A549 (cell line): ENCODE results near the gene FCRL1. TPM values are rescaled to one million over a fixed set of nuclear protein-coding genes. Genes with fewer than 3 reads are reported as not detected.

Experiments used
- ATAC-seq, 2 experiments: fragments of 200-7000 bp in 1 of 2; fragments of >200 bp in 1 of 2; cut with Nextera tagmentation in 1 of 2; cut with Tn5 transposase in 1 of 2; 3 replicates each; pipeline versions ENCODE4 v1.8.0 to v1.9.1; 2018 to 2020; ENCODE audit warnings: mild to moderate bottlenecking in 1 of 2, moderate library complexity in 1 of 2
- CTCF ChIA-PET: fragments of 300-600 bp; sonication (Branson Sonifier 250); formaldehyde crosslinking; extraction: SDS; loops from one replicate; lab custom pipeline; 2021; ENCODE audit warnings: antibody characterized with exemption, inconsistent platforms; lab: Yijun Ruan, JAX
- POLR2A ChIA-PET: fragments of 350-600 bp; formaldehyde crosslinking; extraction: SDS; loops from one replicate; lab custom pipeline; 2021; ENCODE audit warnings: antibody characterized with exemption, inconsistent platforms; lab: Yijun Ruan, JAX
- DNase-seq, 2 experiments: peaks; one replicate each; pipeline versions ENCODE4 v3.0.0 to v3.0.0-alpha.2; 2011 to 2016; ENCODE audit warnings: low read depth in 1 of 2, low spot score in 1 of 2
- FAIRE-seq: peaks from 2 replicates; lab custom pipeline; 2011; peaks lifted over from hg19 to GRCh38; lab: Jason Lieb, UNC
- H3K27ac ChIP-seq, 2 experiments: fragments of >200 bp; sonication (Bioruptor Twin); formaldehyde crosslinking; 3 replicates each; pipeline ENCODE4 v1.5.1; 2016 to 2017
- H3K4me1 ChIP-seq: fragments of >200 bp; sonication (Bioruptor Twin); formaldehyde crosslinking; 3 replicates; pipeline ENCODE4 v1.6.1; 2016
- H3K4me2 ChIP-seq: fragments of >200 bp; sonication (Bioruptor Twin); formaldehyde crosslinking; 3 replicates; pipeline ENCODE4 v1.6.1; 2016
- H3K4me3 ChIP-seq: fragments of >200 bp; sonication (Bioruptor Twin); formaldehyde crosslinking; 3 replicates; pipeline ENCODE4 v1.5.1; 2016
- H3K9me3 ChIP-seq: fragments of >200 bp; sonication (Bioruptor Twin); formaldehyde crosslinking; 3 replicates; pipeline ENCODE4 v1.6.1; 2016
- CBX8 ChIP-seq: fragments of 200-600 bp; sonication (generic); IDR thresholded peaks from 2 replicates; pipeline ENCODE4 v1.6.1; 2016
- CEBPB ChIP-seq, 2 experiments: fragments of >200 bp in 1 of 2; sonication (Bioruptor Twin) in 1 of 2; formaldehyde crosslinking in 1 of 2; IDR thresholded peaks; 2 replicates each; pipeline ENCODE4 v1.6.1; 2012 to 2016
- EHF ChIP-seq: fragments of 250-450 bp; sonication (Bioruptor Pico); IDR thresholded peaks from 2 replicates; pipeline ENCODE4 v1.5.0; 2020; ENCODE audit warnings: mild to moderate bottlenecking
- EHMT2 ChIP-seq: fragments of 200-600 bp; sonication (generic); IDR thresholded peaks from 2 replicates; pipeline ENCODE4 v1.6.1; 2016; ENCODE audit warnings: antibody characterized with exemption, low read depth, mild to moderate bottlenecking, moderate library complexity
- GATA3 ChIP-seq: IDR thresholded peaks from 2 replicates; pipeline ENCODE4 v1.6.1; 2012; ENCODE audit warnings: borderline replicate concordance
- HDAC2 ChIP-seq: fragments of 200-600 bp; sonication (generic); IDR thresholded peaks from 2 replicates; pipeline ENCODE4 v1.6.1; 2016
- JUN ChIP-seq, 2 experiments: fragments of >200 bp; sonication (Bioruptor Twin); formaldehyde crosslinking; IDR thresholded peaks; 2 replicates in 1 of 2; 3 replicates in 1 of 2; pipeline ENCODE4 v1.6.1; 2016 to 2017
- JUNB ChIP-seq: fragments of >200 bp; sonication (Bioruptor Twin); formaldehyde crosslinking; IDR thresholded peaks from 2 replicates; pipeline ENCODE4 v1.6.1; 2016
- KDM5A ChIP-seq: fragments of 200-600 bp; sonication (generic); IDR thresholded peaks from 2 replicates; pipeline ENCODE4 v1.6.1; 2016; ENCODE audit warnings: antibody characterized with exemption, mild to moderate bottlenecking
- MAFK ChIP-seq: fragments of 450-650 bp; IDR thresholded peaks from 2 replicates; pipeline ENCODE4 v1.6.1; 2014; ENCODE audit not compliant: partially characterized antibody
- MYC ChIP-seq: IDR thresholded peaks from 2 replicates; pipeline ENCODE4 v1.6.1; 2012; ENCODE audit warnings: mild to moderate bottlenecking, inconsistent platforms, low read length, improper control_type of control experiment, borderline replicate concordance
- NFE2L2 ChIP-seq: fragments of 150-350 bp; conservative IDR thresholded peaks from 2 replicates; pipeline ENCODE4 v1.6.1; 2014; ENCODE audit warnings: low read length
- NPAS2 ChIP-seq: fragments of 250-450 bp; sonication (Bioruptor Pico); IDR thresholded peaks from 2 replicates; pipeline ENCODE4 v1.8.0; 2022; ENCODE audit warnings: mild to moderate bottlenecking, moderate library complexity, borderline replicate concordance
- POLR2A ChIP-seq: IDR thresholded peaks from 2 replicates; pipeline ENCODE4 v1.6.1; 2012; ENCODE audit warnings: mild to moderate bottlenecking, low read length
- POLR2AphosphoS2 ChIP-seq: conservative IDR thresholded peaks from 2 replicates; pipeline ENCODE4 v1.6.1; 2012; ENCODE audit warnings: low read length, improper control_type of control experiment, inconsistent platforms
- RAD21 ChIP-seq, 2 experiments: fragments of >200 bp in 1 of 2; sonication (Bioruptor Twin) in 1 of 2; formaldehyde crosslinking in 1 of 2; IDR thresholded peaks in 1 of 2; conservative IDR thresholded peaks in 1 of 2; 2 replicates in 1 of 2; 3 replicates in 1 of 2; pipeline ENCODE4 v1.6.1; 2012 to 2018; ENCODE audit warnings: inconsistent platforms in 1 of 2
- RFX5 ChIP-seq: fragments of 450-650 bp; IDR thresholded peaks from 2 replicates; pipeline ENCODE4 v1.7.1; 2014; ENCODE audit warnings: antibody characterized with exemption, mild to moderate bottlenecking, moderate library complexity
- RNF2 ChIP-seq: fragments of 200-600 bp; sonication (generic); IDR thresholded peaks from 2 replicates; pipeline ENCODE4 v1.6.1; 2016; ENCODE audit warnings: low read depth, mild to moderate bottlenecking, antibody characterized with exemption, moderate library complexity, borderline replicate concordance
- ZC3H11A ChIP-seq: fragments of 450-650 bp; IDR thresholded peaks from 2 replicates; pipeline ENCODE4 v1.6.1; 2014; ENCODE audit warnings: antibody characterized with exemption, mild to moderate bottlenecking
- ZFP36 ChIP-seq: fragments of 450-650 bp; IDR thresholded peaks from 2 replicates; pipeline ENCODE4 v1.6.1; 2014; ENCODE audit warnings: borderline replicate concordance; ENCODE audit not compliant: partially characterized antibody
- WGBS: methylation state at CpG from one replicate; pipeline ENCODE4 v1.1.6; 2017; ENCODE audit errors: missing lambda C conversion rate; 5-methylcytosine and 5-hydroxymethylcytosine counted together
- polyA plus RNA-seq, 4 experiments: library from polyadenylated mRNA; depleted of rRNA in 3 of 4; stranded (reverse); fragments of >200 nt; fragmentation: RNase III in 1 of 4; extraction: RNeasy Plus Mini Kit Qiagen cat#74134 plus additional on column Dnase treatment in 1 of 4; gene quantifications; 2 replicates in 3 of 4; 3 replicates in 1 of 4; pipeline ENCODE4 v1.2.3, GENCODE V29; 2011 to 2017
- TF ChIP-seq, protein P1 (sequence below): fragments of 450-650 bp; IDR thresholded peaks from 2 replicates; pipeline ENCODE4 v1.6.1; 2014; ENCODE audit warnings: antibody characterized with exemption
- TF ChIP-seq, protein P2 (sequence below): fragments of >200 bp; sonication (Bioruptor Twin); formaldehyde crosslinking; IDR thresholded peaks from 3 replicates; pipeline ENCODE4 v1.6.1; 2016
- TF ChIP-seq, protein P3 (sequence below): fragments of >200 bp; sonication (Bioruptor Twin); formaldehyde crosslinking; IDR thresholded peaks from 3 replicates; pipeline ENCODE4 v1.5.1; 2016
- TF ChIP-seq, protein P4 (sequence below): IDR thresholded peaks from 2 replicates; pipeline ENCODE4 v1.6.1; 2012

Gene FCRL1
- polyA plus RNA-seq, 2 of the 4 experiments (the other 2 are of a cell fraction): not detected

DNA sequence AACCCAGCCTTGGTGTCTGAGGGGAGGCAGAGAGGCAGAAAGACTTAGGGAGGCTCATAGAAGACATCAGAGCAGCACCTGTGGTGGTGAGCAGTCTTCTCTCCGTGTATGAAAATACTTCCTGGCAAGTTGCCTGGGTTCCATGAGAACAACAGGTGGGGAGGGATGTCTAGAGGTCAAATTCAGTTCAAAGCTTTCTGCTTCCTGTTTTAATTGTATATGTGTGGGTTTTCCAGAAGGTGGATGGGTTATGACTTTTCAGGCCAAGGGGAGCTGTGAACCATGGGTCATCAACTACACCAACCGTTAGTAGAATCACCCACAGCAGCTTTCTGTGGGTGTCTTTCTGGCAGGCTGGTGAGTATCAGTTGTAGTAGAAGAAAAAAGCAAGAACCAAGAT, 38.9 kb downstream of the FCRL1 start (continued):
- TF ChIP-seq RFX5: no peak

DNA sequence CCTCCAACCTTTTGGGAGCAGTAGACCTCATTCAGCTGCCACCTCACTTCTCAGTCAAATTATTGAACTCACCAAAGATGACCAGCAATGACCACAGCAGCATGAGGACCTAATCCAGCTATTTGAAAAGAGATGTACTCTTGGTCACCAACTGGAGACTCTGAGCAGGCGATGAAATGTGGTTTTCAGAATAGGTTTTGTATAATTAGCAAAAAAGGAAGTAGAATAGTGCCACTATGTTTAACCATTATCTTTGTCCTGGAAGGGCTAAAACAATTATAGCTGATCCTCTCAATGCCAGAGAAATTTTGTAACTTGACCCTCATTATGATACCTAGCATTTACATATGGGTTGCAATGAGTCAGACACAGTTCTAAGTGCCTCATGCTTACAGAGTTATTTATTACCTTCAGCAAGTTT, 42.9 kb downstream of the FCRL1 start, which contains the start of gene FCRL2:
Gene FCRL2 (minus strand): TSS at position 162 of the 421 bp plus-strand sequence. CDS start 59 bp downstream, at position 103.
- FAIRE-seq (no peak), ATAC-seq (no peak), DNase-seq (no peak)
- Histone ChIP-seq H3K4me2 (no peak within 1 kb of the TSS), H3K9me3 (no peaks in the 10 kb centered on the region), H3K4me3 (no peak within 1 kb of the TSS), H3K27ac (no peak within 1 kb of the TSS), H3K4me1 (no peaks in the 10 kb centered on the region)
- ChIA-PET POLR2A (no interaction called here), CTCF (no interaction called here)
- TF ChIP-seq MAFK (no peak), RFX5 (no peak), ZC3H11A (no peak), EHMT2 (no peak), RNF2 (no peak), HDAC2 (no peak), ZFP36 (no peak), RAD21 (conservative IDR thresholded peaks at IDR 0.05 in 1 of 2, IDR thresholded peaks at IDR 0.05 in 1 of 2) (no peak), JUN (IDR thresholded peaks at IDR 0.05) (no peak), POLR2A (no peak), EHF (CRISPR knock-in tag) (no peak)
- 4% methylated on average over 1 of the region's 1 CpG for WGBS

DNA sequence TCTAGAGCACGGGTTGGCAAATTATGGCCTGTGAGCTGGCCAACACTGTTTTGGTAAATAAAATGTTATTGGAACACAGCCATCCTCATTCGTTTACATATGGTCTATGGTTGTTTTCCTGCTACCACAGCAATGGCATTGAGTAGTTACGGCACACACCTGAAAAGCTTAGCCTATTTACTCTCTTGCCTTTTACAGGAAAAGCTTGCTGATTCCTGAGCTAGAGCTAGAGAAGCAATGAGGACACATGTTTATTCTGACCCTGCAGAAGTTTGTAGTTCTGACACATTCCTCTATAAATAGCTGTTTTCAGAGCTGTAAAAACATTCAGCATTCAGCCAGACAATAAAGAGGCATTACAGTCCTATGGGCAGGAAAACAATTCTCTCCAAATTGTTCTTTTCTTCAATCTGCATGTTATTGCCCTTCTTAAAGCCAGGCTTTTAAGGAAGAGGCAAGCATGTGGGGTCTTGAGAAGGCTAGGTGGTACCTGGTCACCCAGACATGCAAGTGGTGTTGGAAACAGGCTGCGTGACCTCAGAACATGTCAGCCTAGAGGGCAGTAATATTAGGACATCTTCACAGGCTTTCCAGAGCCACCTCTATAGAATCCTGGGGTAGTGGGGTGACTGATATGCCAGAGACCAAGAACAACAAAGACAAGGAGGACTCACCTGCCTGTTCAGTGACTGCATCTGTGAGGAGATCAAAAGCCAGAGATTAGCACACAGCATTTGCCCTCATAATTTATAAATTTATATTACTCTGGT, 44.6 kb downstream of the FCRL1 start:
- H3K27ac ChIP-seq: no peak overlapping the region
- CTCF ChIA-PET: no interaction called here
- TF ChIP-seq MYC: no peak
- TF ChIP-seq KDM5A: no peak
- TF ChIP-seq, protein P1, sequence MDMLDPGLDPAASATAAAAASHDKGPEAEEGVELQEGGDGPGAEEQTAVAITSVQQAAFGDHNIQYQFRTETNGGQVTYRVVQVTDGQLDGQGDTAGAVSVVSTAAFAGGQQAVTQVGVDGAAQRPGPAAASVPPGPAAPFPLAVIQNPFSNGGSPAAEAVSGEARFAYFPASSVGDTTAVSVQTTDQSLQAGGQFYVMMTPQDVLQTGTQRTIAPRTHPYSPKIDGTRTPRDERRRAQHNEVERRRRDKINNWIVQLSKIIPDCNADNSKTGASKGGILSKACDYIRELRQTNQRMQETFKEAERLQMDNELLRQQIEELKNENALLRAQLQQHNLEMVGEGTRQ: no peak
- no peak for TF ChIP-seq CBX8
- TF ChIP-seq CEBPB (IDR thresholded peaks at IDR 0.05): no peak
- TF ChIP-seq RNF2: no peak
- TF ChIP-seq ZFP36: no peak
- no peak for TF ChIP-seq POLR2AphosphoS2
- TF ChIP-seq NFE2L2: no peak
- TF ChIP-seq MAFK: no peak
- TF ChIP-seq RAD21 (conservative IDR thresholded peaks at IDR 0.05 in 1 of 2, IDR thresholded peaks at IDR 0.05 in 1 of 2): no peak
- TF ChIP-seq, protein P2, sequence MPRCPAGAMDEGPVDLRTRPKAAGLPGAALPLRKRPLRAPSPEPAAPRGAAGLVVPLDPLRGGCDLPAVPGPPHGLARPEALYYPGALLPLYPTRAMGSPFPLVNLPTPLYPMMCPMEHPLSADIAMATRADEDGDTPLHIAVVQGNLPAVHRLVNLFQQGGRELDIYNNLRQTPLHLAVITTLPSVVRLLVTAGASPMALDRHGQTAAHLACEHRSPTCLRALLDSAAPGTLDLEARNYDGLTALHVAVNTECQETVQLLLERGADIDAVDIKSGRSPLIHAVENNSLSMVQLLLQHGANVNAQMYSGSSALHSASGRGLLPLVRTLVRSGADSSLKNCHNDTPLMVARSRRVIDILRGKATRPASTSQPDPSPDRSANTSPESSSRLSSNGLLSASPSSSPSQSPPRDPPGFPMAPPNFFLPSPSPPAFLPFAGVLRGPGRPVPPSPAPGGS: no peak
- TF ChIP-seq, protein P3, sequence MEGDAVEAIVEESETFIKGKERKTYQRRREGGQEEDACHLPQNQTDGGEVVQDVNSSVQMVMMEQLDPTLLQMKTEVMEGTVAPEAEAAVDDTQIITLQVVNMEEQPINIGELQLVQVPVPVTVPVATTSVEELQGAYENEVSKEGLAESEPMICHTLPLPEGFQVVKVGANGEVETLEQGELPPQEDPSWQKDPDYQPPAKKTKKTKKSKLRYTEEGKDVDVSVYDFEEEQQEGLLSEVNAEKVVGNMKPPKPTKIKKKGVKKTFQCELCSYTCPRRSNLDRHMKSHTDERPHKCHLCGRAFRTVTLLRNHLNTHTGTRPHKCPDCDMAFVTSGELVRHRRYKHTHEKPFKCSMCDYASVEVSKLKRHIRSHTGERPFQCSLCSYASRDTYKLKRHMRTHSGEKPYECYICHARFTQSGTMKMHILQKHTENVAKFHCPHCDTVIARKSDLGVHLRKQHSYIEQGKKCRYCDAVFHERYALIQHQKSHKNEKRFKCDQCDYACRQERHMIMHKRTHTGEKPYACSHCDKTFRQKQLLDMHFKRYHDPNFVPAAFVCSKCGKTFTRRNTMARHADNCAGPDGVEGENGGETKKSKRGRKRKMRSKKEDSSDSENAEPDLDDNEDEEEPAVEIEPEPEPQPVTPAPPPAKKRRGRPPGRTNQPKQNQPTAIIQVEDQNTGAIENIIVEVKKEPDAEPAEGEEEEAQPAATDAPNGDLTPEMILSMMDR: no peak
- no peak for TF ChIP-seq JUNB
- TF ChIP-seq NPAS2 (CRISPR knock-in tag): no peak
- TF ChIP-seq, protein P4, sequence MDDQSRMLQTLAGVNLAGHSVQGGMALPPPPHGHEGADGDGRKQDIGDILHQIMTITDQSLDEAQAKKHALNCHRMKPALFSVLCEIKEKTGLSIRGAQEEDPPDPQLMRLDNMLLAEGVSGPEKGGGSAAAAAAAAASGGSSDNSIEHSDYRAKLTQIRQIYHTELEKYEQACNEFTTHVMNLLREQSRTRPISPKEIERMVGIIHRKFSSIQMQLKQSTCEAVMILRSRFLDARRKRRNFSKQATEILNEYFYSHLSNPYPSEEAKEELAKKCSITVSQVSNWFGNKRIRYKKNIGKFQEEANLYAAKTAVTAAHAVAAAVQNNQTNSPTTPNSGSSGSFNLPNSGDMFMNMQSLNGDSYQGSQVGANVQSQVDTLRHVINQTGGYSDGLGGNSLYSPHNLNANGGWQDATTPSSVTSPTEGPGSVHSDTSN: no peak
- TF ChIP-seq GATA3: no peak
- no peak overlapping the region for H3K4me3 ChIP-seq
- H3K4me2 ChIP-seq: no peak overlapping the region
- no peaks in the 10 kb centered on the region for H3K4me1 ChIP-seq
- DNase-seq (no peak), ATAC-seq (no peak), FAIRE-seq (no peak)
- H3K9me3 ChIP-seq: no peaks in the 10 kb centered on the region
- POLR2A ChIA-PET: no interaction called here
- WGBS: 14% methylated on average over 4 of the region's 4 CpGs
